HuH-7.5 (cell line): ENCODE measurements around the gene PTPRN2.

ENCODE experiments used
- DNase-seq: peaks from one replicate; pipeline ENCODE4 v3.0.0; 2011; ENCODE audit warnings: low spot score

The PTPRN2 gene

GRCh38 chr7:158013085-158013668, 574.4 kb downstream of the PTPRN2 start:
- DNase-seq: no peak

DNA sequence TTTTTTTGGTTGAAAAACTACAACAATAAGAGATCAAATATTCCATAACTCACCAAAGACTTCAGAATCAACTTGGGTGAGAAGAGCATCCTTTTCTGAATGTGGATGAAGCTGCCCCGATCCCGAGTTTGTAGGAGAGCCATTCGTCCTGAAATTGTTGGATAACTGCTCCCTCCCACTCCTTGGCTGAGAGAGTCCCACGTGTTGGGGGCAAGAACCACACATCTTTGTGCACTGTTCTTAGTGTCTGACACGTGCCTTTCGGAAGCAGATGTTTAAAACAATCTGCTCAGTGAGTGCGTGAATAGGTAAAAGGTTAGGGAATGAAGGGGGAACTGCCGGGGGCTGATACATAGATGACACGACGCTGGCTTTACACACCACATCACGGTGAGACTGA, 575.7 kb downstream of the PTPRN2 start:
- no peak for DNase-seq

DNA sequence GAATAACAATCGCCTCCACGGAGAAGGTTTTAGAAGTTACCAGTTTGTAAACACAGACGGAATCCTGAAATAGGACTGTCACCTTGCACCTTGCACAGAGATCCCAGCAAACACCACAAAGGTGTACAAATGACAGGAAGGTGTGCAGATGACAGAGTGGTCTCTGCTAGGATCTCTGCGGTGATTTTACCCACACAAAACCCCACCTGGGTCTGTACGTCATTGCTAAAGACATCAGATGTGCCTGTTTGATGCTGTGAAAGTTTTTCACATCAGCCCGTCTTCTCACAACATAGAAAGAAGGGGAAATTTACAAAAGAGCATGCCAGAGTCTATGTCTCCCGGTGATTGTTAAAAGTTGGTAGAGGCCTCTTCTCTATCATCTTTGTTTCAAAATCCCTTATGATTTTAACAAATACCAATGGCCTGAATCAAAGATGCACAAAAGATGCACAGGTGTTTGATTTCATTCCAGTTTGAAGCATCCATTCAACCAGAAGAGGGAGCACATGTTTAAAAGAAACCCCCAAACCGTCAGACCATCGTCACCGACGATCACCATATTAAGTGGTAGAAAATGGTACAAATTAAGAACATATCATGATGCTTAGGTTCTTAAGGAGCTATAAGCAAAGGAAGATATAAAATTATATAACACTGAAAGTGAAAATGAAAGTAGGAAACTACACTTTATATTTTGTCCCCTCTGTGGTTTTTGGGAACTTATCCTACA, 576.5 kb downstream of the PTPRN2 start:
- no peak for DNase-seq

GRCh38 chr7:158009886-158010285, 577.7 kb downstream of the PTPRN2 start:
- no peak for DNase-seq

DNA sequence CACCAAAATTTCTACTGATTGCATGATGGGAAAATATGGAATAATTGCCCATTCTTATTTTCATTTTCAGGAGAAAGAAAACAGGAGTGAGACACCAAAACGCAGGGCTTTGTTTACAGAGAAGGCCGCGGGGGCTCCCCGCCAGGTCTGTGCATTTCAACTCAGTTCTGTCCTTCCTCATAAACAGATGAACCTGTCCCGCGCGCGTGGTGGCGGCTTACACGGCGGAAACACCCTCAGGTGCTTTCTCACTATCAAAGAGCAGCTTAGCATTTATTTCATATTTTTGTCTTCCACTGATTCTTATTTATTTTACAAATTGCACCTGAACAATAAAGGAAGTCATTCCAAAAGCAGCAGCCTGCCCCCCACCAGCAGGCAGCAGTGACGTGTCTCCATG, 579.4 kb downstream of the PTPRN2 start:
- no peak for DNase-seq

- DNase-seq: no peak
Observed at GRCh38 chr7:158007697-158008257, 579.8 kb downstream of the PTPRN2 start.

DNA sequence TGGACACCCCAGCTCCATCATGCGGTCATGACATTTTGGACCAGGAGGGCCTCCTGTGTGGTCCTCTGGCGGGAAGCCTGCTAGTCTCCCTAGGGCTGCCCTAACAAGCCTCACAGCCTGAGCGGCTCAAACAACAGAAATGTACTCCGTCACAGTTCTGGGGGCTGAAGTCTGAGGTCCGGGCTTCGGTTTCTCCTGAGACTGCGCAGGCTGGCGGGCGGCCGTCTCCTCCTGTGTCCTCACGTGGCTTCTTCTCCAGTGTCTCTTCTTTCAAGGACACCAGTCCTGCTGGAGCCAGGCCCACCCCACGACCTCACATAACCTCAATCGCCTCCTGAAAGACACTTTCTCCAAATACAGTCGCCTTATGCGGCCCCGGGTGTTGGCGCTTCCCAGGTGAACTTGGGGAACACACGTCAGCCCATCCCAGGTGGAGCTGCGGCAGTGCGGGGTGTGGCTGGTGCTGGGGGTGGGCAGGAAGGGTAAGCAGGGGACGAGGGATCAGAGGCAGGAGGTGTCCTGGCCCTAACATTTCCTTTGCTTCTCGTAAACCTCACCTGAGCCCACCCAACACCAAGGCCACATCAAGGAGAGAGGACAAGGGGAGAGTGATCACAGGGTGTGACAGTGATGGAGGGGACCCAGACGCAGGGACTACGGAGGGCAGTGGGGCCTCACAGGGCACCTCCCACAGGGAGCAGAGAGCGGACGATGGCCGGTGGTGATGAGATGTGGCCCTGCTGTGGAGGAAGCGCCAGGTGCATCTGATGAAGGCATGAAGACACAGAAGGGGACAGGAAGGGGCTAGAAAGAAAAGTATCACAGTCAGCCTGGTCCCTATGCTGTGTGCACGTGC, 580.6 kb downstream of the PTPRN2 start:
- DNase-seq: no peak

DNA sequence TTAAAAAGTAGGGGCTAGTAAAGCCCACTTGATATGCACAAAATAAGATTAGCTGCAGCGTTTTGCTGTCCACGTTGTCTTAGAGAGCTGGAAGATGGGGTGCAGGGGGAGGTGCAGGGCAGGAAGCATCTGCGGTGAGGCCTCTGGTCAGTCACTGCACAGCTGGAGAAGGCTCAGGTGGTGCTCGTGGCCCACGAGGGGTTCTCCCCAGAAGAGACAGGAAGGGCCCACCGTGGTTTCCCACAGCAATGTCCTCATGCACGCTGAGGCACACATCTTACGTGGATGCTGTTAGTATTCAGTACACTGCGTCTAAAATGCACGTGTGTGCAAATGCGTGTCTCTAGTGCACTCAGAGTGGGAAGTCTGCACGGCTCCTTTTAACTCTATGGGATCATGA, 582.1 kb downstream of the PTPRN2 start:
- no peak for DNase-seq

DNA sequence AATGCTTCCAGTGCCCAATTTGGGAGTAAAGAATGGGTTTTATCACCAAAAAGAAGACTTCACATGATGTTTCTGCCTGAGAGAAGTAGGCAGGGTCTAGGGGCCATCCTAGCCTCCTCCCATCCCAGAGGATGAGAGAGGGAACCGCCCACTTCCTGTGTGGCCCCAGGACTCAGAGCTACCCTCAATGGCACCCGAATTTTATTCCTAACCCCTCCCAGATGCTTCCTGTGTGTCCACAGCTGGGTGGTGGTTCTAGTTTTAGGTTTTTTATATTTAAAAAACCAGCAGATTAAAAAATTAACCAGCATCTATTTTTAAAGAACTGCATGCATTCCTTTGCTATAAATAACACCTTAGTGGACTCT, 583.5 kb downstream of the PTPRN2 start:
- DNase-seq: no peak

DNA sequence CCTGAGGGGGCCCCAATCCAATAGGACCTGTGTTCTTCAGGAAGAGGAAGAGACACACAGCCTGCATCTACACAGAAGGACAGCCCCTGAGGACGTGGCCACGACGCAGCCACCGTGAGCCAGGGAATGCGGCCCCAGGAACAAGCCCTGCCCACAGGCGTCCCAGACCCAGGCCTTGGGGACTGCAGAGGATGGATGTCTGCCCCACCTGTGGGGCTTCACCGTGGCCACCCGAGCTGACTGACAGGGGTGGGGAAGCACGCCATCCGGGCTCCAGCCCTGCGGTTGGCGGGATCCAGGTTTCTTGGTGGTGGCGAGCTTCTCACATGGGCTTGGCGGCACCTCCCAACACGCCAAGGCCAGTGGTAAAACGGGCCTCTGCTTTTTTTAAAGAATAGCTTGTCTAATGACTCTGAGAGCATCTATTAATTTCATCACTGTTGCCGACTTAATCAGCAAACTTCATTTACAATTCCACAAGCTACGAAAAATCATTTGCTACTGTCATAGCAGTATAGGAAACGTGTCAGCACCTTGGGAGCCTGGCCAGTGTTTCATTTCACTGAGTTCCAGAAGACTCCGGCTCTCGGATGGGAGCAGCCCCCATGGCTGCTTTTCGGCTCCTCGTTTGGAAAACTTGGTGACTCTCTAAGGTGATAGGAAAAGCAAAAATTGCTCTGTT, 584.0 kb downstream of the PTPRN2 start:
- no peak for DNase-seq

DNA sequence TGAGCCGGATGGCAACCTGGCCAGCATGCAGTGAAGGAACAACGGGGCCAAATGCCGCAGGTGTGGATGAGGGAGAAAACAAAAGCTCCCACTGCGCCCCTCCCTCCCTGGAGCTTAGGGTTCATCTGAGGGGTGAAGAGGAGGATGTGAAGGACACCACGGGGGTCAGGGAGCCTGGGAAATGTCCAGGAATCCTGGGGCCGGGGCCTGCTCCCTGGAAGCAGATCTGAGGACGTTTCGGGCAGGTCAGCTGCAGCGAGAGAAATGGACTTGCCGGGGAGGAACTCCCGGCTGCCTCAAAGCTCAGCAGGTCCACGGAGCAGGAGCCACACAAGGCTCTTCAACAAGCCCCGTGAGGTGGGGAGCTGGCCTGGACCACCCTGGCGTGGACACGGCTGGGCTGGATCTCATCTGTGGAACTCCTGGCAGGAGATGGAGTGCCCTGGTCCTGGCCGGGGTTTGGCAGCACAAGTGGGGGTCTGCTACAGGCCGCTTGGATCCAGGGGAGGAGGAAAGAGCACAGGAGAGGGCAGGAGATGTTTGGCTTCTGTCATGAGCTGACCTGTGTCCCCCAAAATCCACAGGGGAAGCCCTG, 585.0 kb downstream of the PTPRN2 start:
- no peak for DNase-seq

- no peak for DNase-seq
Observed at GRCh38 chr7:158001621-158002320, 585.9 kb downstream of the PTPRN2 start.

DNA sequence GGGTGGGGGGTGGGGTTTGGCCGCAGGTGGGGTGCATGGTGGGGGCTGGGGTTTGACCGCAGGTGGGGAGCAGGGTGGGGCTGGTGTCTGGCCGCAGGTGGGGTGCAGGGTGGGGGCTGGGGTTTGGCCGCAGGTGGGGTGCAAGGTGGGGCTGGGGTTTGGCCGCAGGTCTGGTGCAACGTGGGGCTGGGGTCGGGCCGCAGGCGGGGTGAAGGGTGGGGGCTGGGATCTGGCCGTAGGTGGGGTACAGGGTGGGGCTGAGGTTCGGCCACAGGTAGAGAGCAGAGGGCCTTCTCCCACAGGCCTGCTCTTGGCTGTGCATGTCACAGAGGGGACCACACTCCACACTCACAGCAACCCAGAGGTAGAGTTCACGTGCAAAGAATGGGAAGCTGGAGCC, 586.6 kb downstream of the PTPRN2 start:
- no peak for DNase-seq

- no peak for DNase-seq
Observed at GRCh38 chr7:158000160-158000559, 587.5 kb downstream of the PTPRN2 start.

GRCh38 chr7:157998884-157999552, 588.6 kb downstream of the PTPRN2 start:
- DNase-seq: no peak

DNA sequence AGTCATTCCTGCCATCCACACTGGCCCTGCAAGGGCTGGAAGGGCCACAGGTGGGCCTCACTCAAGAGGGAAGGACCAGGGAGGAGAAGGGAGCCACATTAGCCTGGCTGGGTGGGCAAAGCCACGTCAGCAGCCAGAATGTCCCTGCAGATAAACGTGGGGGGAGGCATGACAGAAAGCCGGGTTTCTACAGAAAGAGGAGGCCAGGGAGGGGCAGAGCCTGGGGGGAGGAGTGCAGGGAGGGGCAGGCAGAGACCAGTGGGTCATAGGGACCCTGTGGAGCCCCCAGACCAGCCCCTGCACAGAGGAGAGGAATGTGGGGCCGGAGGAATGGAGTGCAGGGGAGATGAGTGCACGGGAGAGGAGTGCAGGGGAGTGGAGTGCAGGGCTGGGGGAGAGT, 590.2 kb downstream of the PTPRN2 start:
- no peak for DNase-seq

- DNase-seq: no peak
Observed at GRCh38 chr7:157997080-157997440, 590.6 kb downstream of the PTPRN2 start.

- DNase-seq: no peak
Observed at GRCh38 chr7:157996359-157997079, 591.1 kb downstream of the PTPRN2 start.

DNA sequence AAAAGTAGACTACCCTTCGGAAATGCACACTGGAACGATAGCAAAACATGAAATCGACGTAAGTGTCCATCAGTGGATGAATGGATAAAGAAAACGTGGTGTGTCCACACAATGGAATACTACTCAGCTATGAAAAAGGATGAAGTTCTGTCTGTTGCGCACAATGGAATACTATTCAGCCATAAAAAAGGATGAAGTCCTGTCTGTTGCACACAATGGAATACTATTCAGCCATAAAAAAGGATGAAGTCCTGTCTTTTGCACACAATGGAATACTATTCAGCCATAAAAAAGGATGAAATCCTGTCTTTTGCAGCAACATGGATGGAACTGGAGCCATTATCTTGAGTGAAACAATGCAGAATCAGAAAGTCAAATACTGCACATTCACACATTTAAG, 591.8 kb downstream of the PTPRN2 start:
- no peak for DNase-seq

- no peak for DNase-seq
Observed at GRCh38 chr7:157994319-157994718, 593.3 kb downstream of the PTPRN2 start.
